ENCODE measurements around the gene KCNMA1. TPM values are rescaled to one million over a fixed set of nuclear protein-coding genes. Genes with fewer than 3 reads are reported as not detected.

The KCNMA1 gene
- total and polyA plus RNA-seq, 10 of the 15 experiments (the other 5 are each of a cell fraction or from before 2014, with no cell fraction given) = 8.5 to 77.0 (median 21.3) TPM

- no peaks in the 10 kb centered on the region for H3K79me2 ChIP-seq (ENCODE audit: control insufficient read depth, insufficient read depth, low read length)
- DNase-seq (ENCODE audit: low read depth, low spot score) = no peak
- FAIRE-seq = no peak
- CTCF ChIA-PET = interaction anchor here (0.8 to 2.0 kb wide), 3 partner anchors 8 to 363 kb away, joined by 3 to 8 read pairs (median 3); no protein-coding TSS in a partner anchor
- no peak overlapping the region for H3K27ac ChIP-seq (ENCODE audit: control insufficient read depth, insufficient read depth)
- no peak overlapping the region for H3K4me2 ChIP-seq (ENCODE audit: control insufficient read depth, insufficient read depth)
- TF ChIP-seq TCF12 (IDR thresholded peaks at IDR 0.05; ENCODE audit: low read depth, low read length) (no peak), IRF4 (IDR thresholded peaks at IDR 0.05; ENCODE audit: low read depth, low read length) (no peak), JUND (IDR thresholded peaks at IDR 0.05; ENCODE audit: low read depth, low read length) (no peak), SKIL (IDR thresholded peaks at IDR 0.05; ENCODE audit: low read depth, poor library complexity, severe bottlenecking) (no peak), ZSCAN29 (IDR thresholded peaks at IDR 0.05) (no peak), PAX5 (IDR thresholded peaks at IDR 0.05; ENCODE audit: borderline replicate concordance, low read depth, low read length) (no peak)
- 21% methylated on average over 2 of the region's 2 CpGs for WGBS (ENCODE audit: insufficient coverage, insufficient replicate concordance, low lambda C conversion rate, missing lambda C conversion rate)
- H3K4me1 ChIP-seq (ENCODE audit: control insufficient read depth, insufficient read depth, low read length) = no peaks in the 10 kb centered on the region
- H3K9me3 ChIP-seq (replicated peaks; ENCODE audit: control insufficient read depth, insufficient read depth, low read length) = no peaks in the 10 kb centered on the region
- in situ Hi-C loops (cut with MboI) = no loop called here
- RAD21 ChIA-PET (ENCODE audit: unreplicated experiment) = interaction anchor here (1.0 kb wide), 1 partner anchor 17 kb away, joined by 3 read pairs; no protein-coding TSS in a partner anchor
- SMC1A ChIA-PET (ENCODE audit: uncharacterized antibody, unreplicated experiment) = interaction anchor here (1.0 to 2.6 kb wide), 5 partner anchors 10 to 362 kb away, joined by 3 to 8 read pairs (median 4); no protein-coding TSS in a partner anchor
- no TSS peak for BruUV-seq (replicated peaks)
- no peak overlapping the region for H3K9ac ChIP-seq (ENCODE audit: control insufficient read depth, insufficient read depth, low read length)
- H2AFZ ChIP-seq (ENCODE audit: control insufficient read depth, low read depth, low read length) = no peak overlapping the region
- ATAC-seq = no peak
- no peaks in the 10 kb centered on the region for H3K27me3 ChIP-seq (replicated peaks in 1 of 2; ENCODE audit: control insufficient read depth in 2 of 2, insufficient read depth in 2 of 2, low read length in 1 of 2)
- H4K20me1 ChIP-seq (ENCODE audit: control insufficient read depth, insufficient read depth) = no peaks in the 10 kb centered on the region
- no peak overlapping the region for H3K4me3 ChIP-seq
- POLR2A ChIA-PET = no interaction called here
- H3K36me3 ChIP-seq (ENCODE audit: control insufficient read depth in 2 of 2, insufficient read depth in 2 of 2, low read length in 1 of 2) = no peaks in the 10 kb centered on the region
- intact Hi-C loops (cut with micrococcal nuclease; ENCODE audit: unreplicated experiment) = no loop called here
These were observed 288.4 kb downstream of the KCNMA1 start for GRCh38 chr10:77349226-77349625.
